ENCODE data around the gene ATRIP.
"Not testable (repeated sequence)": the region's sequence is repeated elsewhere in the genome, so short reads cannot be mapped to it uniquely, and the experiment has no call there.

Gene ATRIP

GRCh38 chr3:48446425-48447193 lies at the start of gene ATRIP:
ATRIP (plus strand) TSS chr3:48446737; CDS start chr3:48446846, 109 bp downstream.
- DNase-seq (ENCODE audit: extremely low read depth, low read depth): no peak
- peak within 1 kb of the TSS; percentile 68 for H3K4me3 ChIP-seq (replicated peaks; ENCODE audit: low read depth, low read length)

GRCh38 chr3:48397767-48398681 lies 48.5 kb upstream of the ATRIP start:
- H3K4me3 ChIP-seq (replicated peaks; ENCODE audit: low read depth, low read length): no peak overlapping the region
- no peak for DNase-seq (ENCODE audit: extremely low read depth, low read depth)
- no peak for TF ChIP-seq CTCF (IDR thresholded peaks at IDR 0.05; ENCODE audit: low read depth, low read length, missing control alignments)

More at GRCh38 chr3:48446425-48447193, at the start of gene ATRIP:
- TF ChIP-seq CTCF (IDR thresholded peaks at IDR 0.05; ENCODE audit: low read depth, low read length, missing control alignments): no peak

GRCh38 chr3:48398701-48399386 lies 47.7 kb upstream of the ATRIP start:
- DNase-seq (ENCODE audit: extremely low read depth, low read depth): no peak
- no peak for TF ChIP-seq CTCF (IDR thresholded peaks at IDR 0.05; ENCODE audit: low read depth, low read length, missing control alignments)

GRCh38 chr3:48399387-48400172 lies 47.0 kb upstream of the ATRIP start:
- no peak overlapping the region for H3K4me3 ChIP-seq (replicated peaks; ENCODE audit: low read depth, low read length)
- TF ChIP-seq CTCF (IDR thresholded peaks at IDR 0.05; ENCODE audit: low read depth, low read length, missing control alignments): no peak
- DNase-seq (ENCODE audit: extremely low read depth, low read depth): no peak

More at GRCh38 chr3:48398701-48399386, 47.7 kb upstream of the ATRIP start:
- no peak overlapping the region for H3K4me3 ChIP-seq (replicated peaks; ENCODE audit: low read depth, low read length)

- no peak overlapping the region for H3K4me3 ChIP-seq (replicated peaks; ENCODE audit: low read depth, low read length)
- peak; percentile 21 for DNase-seq (ENCODE audit: extremely low read depth, low read depth)
- TF ChIP-seq CTCF (IDR thresholded peaks at IDR 0.05; ENCODE audit: low read depth, low read length, missing control alignments): peak; percentile 57
Observed at GRCh38 chr3:48400824-48401433, 45.6 kb upstream of the ATRIP start.

GRCh38 chr3:48401434-48401901 lies 45.1 kb upstream of the ATRIP start:
- not testable (repeated sequence) for DNase-seq (ENCODE audit: extremely low read depth, low read depth); H3K4me3 ChIP-seq (replicated peaks; ENCODE audit: low read depth, low read length)

All from HFF-Myc (cell line).